Dermis blood vessel endothelial cell (primary cell): ENCODE data around the gene LCN10. TPM values are rescaled to one million over a fixed set of nuclear protein-coding genes. Genes with fewer than 3 reads are reported as not detected.
"Not testable (repeated sequence)": the region's sequence is repeated elsewhere in the genome, so short reads cannot be mapped to it uniquely, and the experiment has no call there.

Experiments used
- DNase-seq: peaks from one replicate; pipeline ENCODE4 v3.0.0; 2010
- total RNA-seq: library from RNA; depleted of rRNA; stranded (reverse); fragments of >200 nt; gene quantifications from 2 replicates; pipeline ENCODE4 v1.2.3, GENCODE V29; 2014

The LCN10 gene
- total RNA-seq, 1 donor from 2014 or later: not detected

DNA sequence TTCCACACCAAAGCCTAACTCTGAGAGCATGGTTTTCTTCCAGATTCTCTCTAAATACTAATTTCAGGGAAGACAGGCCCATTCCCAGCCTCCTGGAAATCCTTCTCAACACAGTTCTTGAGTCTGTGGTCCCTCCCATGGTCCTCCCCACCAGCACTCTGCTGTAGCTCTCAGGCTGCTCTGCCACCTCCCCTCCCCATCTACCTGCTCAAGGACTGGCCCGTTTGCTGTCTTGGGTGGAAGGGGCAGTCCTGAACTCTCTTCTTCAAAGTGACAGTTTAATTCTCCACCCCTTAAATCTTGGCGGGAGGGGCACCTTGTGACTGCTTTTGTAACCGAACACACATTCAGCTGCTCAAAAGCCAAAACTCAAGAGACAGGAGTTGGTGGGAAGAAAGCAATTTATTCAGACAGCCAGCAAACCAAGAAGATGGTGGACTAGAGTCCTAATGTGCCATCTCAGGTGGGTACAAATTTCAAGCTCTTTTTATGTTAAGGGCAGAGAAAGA, 29.2 kb upstream of the LCN10 start:
- DNase-seq: no peak

- peak; percentile 60 for DNase-seq
These were observed 27.0 kb upstream of the LCN10 start for GRCh38 chr9:136769710-136770191.

DNA sequence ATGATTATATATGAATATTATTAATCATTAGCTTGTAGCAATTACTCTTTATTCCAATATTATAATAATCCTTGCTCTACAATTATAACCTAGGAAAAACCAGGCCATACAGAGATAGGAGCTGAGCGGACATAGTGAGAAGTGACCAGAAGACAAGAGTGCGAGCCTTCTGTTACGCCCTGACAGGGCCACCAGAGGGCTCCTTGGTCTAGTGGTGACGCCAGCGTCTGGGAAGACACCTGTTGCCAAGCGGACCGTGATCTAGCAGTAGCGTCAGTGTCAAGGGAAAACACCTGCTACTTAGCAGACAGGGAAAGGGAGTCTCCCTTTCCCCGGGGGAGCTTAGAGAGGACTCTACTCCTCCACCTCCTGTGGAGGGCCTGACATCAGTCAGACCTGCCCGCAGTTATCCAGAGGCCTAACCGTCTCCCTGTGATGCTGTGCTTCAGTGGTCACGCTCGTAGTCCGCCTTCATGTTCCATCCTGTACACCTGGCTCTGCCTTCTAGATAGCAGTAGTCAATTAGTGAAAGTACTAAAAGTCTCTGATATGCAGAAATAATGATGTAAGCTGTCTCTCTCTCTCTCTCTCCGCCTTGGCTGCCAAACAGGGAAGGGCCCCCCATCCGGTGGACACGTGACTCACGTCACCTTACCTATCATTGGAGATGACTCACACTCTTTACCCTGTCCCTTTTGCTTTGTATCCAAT, 23.8 kb upstream of the LCN10 start:
- peak; percentile 65 for DNase-seq

DNA sequence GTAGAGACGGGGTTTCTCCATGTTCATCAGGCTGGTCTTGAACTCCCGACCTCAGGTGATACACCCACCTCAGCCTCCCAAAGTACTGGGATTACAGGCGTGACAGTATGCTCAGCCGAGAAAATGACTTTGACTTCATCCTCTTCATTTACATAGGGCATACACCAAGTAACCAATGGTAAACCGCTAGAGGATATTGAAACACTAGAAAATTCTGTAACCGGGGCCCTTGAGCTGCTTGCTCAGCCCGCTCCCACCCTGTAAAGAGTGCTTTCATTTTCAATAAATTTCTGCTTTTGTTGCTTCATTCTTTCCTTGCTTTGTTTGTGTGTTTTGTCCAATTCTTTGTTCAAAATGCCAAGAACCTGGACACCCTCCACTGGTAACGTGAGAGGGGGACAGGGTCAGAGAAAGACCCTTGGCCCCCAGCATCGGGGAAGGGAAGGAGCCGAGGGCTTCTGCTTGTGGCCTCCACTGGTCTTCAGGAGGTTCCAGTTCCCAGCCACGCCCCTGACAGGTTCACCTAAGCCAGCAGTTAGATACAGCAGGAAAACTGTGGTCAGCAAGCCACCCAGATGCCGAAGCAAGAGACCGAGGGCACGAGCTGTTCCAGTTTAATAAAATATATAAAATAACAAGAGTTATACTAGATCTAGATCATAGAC, 23.1 kb upstream of the LCN10 start:
- not testable (repeated sequence) for DNase-seq

GRCh38 chr9:136765041-136765440, 22.3 kb upstream of the LCN10 start:
- DNase-seq: no peak

DNA sequence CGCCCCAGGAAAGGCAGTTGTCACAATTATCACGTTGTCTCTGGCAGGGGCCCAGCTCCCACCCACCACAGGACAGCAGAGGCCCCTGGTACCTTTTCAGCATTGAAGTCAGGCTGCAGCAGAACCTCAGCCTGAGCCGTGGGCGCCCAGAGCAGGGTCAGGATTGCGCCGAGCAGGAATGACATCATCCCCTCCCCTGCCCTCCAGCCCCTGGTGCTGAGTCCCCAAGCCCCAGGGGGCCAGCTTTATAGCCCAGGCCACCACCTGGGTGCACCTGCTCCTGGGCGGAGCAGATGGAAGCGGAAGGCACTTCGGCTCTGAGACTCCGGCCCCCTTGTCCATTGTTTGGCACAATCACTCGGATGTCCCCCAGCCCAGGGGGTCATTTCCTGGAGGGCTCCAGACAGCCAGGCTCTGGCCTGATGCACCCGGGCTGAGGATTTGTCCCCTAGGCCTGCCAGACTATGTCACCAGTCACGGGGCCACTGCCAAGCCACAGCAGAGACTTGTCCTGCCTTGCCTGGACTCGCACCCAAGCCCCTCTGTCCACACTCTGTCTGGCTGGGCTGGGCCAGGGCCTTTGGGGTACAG, 21.7 kb upstream of the LCN10 start, which contains the start of gene LCN15:
Gene LCN15, minus strand, starts transcription at position 218 of the 591 bp plus-strand sequence. Its CDS starts 30 bp downstream, at position 188.
- DNase-seq: no peak

- DNase-seq: no peak
These were observed 20.9 kb upstream of the LCN10 start for GRCh38 chr9:136763649-136764035.

DNA sequence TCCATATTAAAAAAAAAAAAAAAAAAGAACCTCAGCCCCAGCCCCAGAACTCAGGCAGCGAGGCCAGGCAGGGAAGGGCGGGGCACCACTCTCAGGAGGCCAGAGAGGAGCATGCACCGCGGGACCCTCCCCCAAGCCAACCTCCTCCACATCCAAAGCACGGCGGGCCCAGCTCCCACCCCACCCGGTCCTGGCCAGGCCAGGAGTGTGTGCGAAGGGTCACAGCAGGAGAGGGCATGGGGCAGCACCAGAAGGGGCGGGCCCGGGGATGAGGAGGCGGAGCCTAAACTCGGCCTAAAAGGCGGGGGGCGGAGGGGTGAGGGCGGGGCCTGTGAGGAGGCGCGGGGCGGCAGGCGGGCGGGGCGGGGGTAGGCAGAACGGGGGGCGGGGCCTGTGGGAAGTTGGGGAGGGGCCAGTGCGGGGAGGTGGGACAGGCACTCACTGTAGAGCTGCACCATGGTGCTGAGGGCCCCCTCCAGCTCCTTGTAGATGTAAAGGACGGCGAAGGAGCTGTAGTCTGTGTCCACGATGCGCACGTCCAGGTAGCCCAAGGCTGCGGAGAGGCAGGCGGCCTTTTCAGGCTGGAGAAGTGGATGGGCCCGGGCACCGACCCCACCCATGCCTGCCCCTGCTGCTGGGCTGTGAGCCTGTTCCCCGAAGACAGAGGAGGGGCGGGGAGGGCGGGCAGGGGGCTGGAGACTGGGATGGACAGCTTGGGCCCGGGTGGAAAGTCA, 20.3 kb upstream of the LCN10 start:
- peak; percentile 50 for DNase-seq

GRCh38 chr9:136762221-136762691, 19.5 kb upstream of the LCN10 start:
- no peak for DNase-seq

- DNase-seq: no peak
These were observed 18.8 kb upstream of the LCN10 start for GRCh38 chr9:136761545-136761981.

DNA sequence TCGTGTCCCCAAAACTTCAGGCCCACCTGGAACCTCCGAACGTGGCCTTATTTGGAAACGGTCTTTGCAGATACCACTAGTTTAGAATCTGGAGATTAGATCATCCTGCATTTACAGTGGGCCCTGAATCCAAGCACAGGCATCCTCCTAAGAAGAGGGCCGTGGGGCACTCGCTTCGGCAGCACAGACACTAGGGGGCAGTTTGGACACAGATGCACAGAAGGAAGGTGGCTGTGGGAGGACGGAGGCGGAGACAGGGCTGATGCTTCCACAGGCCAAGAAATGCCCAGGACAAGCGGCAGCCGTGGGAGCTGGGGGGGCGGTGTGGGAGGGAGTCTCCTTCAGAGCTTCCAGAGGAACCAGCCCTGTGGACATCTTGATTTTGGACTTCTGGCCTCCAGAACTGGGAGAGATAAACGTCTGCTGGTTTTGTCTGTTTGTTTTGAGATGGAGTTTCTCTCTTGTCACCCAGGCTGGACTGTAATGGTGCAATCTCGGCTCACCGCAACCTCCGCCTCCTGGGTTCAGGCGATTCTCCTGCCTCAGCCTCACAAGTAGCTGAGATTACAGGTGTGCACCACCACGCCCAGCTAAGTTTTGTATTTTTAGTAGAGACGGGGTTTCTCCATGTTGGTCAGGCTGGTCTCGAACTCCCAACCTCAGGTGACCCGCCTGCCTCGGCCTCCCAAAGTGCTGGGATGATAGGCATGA, 18.2 kb upstream of the LCN10 start:
- DNase-seq: peak; percentile 81

DNA sequence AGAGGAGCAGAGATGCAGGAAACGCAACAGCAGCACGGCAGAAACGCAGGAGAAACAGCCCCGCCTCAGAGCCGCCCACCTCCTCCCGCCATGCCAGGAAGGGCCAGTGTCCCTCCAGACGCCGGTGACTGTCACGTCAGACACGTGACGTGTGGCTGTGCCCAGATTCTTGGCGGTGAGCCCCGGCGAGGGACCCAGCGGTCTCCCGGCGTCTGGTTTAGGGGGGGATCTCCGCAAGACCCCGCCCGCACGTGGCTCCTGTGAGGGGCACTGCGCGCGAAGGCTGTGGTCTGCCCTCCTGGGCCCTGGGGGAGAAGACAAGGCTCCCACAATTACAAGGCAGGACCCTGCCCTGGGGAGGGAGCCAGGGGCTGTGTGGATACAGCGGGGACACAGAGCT, 17.7 kb upstream of the LCN10 start:
- no peak for DNase-seq

DNA sequence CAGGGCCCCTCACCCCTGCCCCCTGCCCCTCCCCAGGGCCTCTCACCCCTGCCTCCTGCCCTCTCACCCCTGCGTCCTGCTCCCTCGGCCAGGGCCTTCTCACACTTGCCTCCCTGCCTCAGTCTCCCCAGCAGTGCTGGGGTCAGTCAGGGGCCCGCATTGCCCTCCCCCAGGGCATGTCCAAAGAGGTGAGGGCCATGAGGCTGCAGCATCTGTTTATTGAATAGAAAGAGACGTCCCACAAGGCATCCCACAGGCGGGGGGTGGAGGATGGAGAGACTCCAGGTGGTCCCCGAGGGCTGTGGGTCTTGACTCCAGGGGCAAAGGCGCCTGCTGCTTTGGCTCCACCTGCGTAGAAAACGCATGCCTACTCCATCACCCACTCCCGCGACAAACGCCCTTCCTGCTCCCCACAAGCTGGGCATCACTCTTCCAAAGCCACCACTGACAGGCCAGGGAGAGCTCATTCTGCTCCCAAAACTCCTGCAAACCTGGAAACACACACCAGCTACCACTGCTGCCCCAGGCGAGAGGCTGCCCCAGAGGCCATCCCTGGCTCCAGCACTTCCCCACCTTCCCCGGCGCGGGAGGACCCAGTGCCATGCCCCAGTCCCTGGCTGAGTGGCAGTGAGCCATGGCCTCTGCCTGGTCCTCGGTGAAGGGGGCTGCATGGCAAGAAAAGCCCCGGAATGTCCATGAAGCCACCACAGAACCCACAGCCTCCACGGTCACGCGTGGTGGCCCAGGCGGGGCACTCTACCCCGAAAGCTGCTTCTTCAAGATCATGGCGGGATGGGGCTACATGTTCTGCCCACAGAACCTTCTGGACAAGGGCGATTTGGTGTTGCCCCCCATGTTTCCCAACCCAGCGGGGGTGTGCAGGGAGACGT, 16.9 kb upstream of the LCN10 start:
- no peak for DNase-seq

- DNase-seq: no peak
These were observed 16.3 kb upstream of the LCN10 start for GRCh38 chr9:136759001-136759400.

- DNase-seq: no peak
These were observed 15.0 kb upstream of the LCN10 start for GRCh38 chr9:136757751-136758140.

DNA sequence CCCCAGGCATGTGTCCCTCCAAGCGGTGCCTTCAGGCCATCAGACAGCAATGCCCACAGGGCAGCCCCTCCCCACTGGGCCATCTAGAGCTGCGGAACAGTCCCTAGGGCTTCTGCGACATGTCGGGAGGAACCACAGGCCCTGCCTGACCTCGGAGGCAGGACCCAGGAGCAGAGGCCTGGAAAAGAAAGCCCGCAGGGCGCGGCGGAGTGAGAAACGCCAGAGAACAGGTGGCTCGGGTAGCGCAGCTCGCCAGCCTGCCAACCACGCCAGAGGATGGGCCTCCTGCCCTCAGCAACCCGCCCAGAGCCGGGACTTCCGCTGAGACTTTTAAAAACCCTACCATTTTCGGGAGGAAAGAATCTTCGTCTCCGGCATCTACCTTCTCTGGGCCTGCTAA, 14.6 kb upstream of the LCN10 start:
- DNase-seq: no peak

DNA sequence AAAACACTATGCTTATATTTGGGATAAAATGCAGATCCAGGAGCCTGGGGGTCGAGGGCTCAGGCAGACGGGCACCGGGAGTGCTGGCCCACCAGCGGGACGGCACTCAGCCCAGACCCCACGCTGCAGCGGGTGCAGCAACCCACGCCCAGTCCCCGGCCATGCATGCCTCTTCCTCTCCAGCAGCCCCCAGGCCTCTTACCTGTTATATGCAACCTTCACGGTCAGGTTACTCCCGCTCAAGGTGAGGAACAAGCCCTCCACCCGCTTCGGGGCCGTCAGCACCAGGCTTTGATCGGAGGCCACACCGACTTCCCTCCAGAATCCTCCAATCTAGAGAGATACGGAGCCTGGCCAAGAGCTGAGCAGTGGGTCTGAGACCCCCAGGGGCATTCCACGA, 14.1 kb upstream of the LCN10 start:
- DNase-seq: no peak

DNA sequence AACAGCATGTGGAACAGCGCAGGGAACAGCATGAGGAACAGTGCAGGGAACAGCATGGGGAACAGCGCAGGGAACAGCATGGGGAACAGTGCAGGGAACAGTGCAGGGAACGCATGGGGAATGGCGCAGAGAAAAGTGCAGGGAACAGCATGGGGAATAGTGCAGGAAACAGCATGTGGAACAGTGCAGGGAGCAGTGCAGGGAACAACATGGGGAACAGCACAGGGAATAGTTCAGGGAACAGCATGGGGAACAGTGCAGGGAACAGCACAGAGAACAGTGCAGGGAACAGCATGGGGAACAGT, 13.3 kb upstream of the LCN10 start:
- no peak for DNase-seq

- not testable (repeated sequence) for DNase-seq
These were observed 12.8 kb upstream of the LCN10 start for GRCh38 chr9:136755302-136756133.

DNA sequence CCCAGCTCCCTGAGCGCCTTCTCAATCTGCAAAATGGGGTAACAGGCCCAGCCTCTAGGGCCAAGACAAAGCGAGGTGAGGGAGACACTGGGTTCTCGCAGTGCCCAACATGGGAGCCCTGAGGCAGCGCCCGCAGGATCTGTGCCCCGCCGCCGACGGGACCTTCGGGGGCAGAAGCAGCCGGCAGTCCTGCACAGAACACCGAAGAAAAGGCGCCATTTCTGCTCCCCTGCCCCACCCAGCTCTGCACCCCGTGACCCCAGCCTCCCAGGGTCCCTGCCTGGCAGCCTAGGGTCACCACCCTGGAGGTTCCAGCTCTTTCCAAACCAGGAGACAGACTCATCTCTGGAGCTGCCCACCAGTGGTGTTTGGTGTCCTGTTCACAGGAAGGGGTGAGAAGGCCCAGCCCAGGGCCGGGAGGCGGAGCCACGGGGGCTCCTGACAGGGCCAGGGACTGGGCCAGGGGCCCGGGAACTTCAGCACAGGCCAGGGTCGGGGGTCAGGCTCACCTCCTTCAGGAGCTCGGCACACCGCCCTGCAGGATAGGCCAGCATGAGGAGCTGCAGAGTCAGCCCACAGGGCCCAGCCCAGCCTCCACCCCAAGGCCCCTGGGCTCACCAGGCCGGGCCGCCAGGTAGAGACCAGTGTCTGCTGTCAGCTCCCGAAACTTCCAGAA, 12.0 kb upstream of the LCN10 start:
- no peak for DNase-seq
